CD4-positive, alpha-beta T cell treated with Interleukin-12 subunit alpha and Interleukin-12 subunit beta, for 1 hour (primary cell): ENCODE results near the gene EEF2K.
"Not testable (repeated sequence)": the region's sequence is repeated elsewhere in the genome, so short reads cannot be mapped to it uniquely, and the experiment has no call there.

Source experiments
- DNase-seq: peaks from one replicate; pipeline ENCODE4 v3.0.0-alpha.2; 2020

Gene EEF2K

DNA sequence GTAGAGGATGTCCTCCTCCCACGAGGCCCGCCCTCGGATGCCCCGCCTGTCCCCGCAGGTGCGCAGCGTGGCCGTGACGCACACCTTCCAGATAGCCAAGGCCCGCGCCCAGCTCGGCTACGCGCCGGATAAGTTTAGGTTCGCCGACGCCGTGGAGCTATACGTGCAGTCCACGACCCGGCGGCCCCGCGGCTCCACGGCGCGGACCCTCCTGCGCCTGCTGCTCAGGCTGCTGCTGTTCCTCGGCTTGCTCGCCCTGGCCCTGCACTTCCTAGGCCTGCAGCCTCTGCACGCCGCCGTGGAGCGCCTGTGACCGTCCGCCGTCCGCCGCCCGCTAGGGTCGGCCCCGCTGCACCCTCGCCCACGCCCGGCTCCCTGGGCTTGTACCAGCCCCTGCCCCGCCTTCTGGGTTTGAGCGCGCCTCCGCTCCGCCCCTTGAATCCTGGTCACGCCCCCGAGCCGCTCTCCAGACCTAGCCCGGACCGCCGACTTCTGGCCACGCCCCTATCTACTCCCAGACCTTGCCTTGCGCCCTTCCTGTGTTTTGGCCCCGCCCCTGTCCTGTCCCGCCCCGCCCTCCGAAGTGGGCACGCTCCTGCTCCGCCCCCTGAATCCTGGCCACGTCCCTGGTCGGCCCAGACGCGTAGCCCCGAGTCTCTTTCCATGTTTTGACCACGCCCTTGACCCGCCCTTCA is 15.8 kb upstream of the EEF2K start:
- peak; percentile 100 for DNase-seq

DNA sequence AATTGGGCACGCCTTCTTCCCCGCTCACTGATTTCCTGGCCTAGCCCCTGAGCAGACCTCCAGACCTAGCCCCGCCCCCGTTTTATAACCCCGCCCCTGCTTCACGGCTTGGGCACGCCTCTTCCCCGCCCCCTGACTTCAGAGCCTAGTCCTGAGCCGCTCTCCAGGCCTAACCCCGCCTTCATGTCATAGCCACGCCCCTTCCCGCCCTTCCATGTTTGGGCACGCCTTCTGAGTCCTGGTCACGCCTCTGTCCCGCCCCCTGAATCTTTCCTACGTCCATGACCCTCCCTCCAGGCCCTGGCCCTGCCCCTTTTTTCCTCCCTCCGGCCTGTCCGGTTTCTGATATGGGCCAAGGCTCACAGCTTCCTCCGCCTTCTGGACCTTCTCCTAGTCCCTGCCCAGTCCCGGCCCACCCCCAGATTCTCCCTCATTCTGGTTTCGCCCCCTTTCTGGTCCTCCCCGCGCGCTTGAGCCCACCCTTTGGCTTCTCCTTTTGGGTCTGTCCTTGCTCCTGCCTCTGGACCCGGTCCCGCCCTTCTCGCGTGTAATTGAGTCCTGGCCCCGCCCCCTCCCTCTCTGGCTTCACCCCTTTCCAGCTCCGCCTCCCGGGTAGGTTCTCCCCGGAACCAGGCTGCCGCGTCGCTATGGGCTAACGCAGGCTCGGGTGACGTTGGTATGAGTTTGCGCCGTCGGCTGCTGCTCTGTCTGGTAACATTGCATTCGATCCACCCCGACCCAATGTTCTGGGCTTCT is 15.1 kb upstream of the EEF2K start:
- DNase-seq = peak; percentile 99

DNA sequence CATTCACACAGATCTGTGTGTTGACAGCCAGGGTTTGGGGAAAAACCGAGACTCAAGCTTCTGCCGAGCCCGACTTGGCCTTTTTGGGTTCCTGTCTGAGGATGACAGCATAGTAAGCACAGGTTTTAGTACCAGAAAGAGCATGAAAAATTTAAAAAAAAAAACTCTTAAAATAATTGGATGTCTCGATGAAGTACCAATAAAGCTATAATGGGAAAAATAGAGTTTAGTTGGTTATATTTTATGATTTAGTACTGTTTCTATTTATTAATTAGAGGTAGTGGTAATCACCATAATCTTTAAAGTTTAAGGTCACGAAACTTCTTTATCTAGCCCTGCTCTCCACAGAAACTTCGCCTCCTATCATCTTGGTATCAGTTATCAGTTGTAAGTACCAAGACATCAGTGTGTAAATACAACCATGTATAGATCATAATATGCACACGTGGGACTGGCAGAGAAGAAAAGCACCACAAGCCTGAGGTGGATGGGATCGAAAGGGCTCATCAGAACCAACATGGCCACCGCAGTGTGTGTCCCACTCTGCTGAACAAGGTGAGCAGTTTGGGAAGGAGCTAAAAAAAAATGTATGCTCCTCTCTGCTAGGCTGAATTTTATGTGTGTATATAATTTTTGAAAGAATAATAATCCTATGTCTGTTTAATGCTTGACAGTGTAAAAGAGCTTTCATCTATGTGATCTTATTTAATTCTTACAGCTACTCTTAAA is 14.4 kb upstream of the EEF2K start:
- DNase-seq = peak; percentile 62

- DNase-seq = peak; percentile 93
These were observed 13.6 kb upstream of the EEF2K start for GRCh38 chr16:22192261-22193062.

GRCh38 chr16:22193063-22193411 is 13.0 kb upstream of the EEF2K start:
- no peak for DNase-seq

DNA sequence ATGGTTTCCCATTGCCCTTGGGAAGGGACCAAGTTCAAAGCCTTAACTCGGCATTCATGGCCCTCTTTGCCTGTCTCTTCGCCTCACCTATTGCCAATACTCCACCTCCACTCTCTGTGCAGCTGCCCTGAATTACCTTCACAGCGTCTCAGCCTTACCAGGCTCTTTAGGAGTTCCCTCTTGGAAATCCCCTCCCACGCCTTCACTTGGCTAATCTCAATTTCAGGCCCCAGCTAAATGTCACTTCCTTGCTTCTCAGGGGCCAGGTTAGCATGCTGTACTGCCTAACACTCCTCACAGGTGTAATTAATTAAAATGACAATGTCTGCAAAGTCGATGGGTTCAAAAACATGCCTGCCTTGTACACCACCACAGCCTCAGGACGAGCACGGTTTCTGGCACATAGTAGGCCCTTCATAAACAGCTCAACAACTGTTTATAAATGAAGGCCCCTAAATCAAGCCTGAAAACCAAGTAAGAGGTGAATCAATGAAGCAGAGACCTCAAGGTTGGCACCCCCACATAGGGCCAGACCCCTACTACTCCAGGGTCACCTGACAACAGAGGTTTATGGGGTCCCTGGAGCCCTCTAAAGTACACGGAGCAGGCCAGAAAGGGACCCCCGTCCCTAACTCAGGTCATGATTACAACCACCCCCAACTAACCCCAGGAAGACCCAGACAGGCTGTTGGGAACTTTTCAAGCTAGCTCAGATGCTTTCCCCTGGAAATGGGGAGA is 11.2 kb upstream of the EEF2K start:
- peak; percentile 66 for DNase-seq

GRCh38 chr16:22195445-22195694 is 10.7 kb upstream of the EEF2K start:
- no peak for DNase-seq

DNA sequence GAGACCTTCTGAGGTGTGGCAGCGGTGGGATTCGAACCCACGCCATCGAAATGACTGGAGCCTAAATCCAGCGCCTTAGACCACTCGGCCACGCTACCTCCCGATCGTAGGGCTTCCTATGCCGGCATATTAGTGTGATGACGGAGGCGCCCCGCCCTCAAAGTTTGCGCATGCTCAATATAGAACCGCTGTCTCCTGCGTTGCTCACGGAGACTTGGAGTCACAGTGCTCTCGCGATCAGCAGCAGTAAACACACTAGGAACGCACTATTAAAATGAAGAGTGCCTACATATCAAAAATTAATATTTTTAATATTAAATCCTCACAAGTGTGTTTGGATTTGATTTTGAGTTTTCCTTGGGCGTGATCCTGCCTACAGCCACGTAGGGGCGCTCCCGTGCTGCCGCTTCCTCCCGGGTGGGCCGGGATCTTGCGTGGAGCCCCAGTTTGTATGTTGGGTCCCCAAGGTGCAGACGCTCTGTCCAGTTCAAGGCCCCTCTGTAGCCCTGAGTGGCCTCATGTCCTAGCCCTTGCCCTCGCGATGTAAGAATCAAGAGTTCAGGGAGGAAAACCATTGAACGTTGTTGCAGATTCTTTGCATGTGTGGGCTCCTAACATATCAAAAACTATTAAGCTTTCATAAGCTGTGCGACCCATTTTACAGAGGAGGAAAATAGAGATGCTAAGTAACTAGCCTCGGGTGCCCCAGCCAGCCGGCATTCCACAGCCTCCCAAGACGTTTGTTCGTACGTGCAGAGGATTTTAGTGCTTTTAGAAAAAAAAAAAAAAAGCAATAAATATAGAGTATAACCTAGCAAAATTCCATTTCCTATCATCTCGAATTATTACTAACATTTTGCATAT is 10.2 kb upstream of the EEF2K start:
- DNase-seq = peak; percentile 93

- DNase-seq = not testable (repeated sequence)
These were observed 9.4 kb upstream of the EEF2K start for GRCh38 chr16:22196559-22197168.

DNA sequence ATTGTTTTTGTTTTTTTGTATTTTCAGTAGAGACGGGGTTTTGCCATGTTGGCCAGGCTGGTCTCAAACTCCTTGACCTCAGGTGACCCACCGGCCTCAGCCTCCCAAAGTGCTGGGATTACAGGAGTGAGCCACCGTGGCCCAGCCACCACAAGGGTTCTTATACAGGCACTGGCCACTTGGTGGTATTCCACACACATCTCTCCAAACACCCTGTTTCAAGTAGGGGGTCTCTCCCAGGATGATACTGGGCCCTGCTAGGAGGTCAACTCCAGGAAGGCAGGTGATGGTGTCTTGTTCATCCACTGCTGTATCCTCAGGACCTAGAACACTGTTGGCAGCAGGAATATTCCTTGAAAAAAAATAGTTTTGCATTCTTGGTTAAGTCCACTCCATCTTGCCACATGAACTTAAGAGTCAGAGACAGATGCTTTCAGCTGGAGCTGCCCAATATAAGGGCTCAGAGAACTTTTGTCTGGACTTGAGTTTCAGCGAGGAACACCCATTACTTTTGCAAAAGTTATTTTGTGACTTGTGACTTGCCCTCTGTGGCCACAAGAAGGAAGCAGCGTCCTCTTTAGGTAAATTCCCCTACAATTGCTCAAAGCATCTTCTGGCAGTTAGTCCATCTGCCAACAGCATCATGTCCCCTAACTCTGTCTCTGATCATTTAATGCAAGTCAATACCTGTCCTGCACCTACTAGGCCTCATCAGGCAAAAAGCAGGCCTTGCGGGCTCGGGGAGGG is 7.4 kb upstream of the EEF2K start:
- DNase-seq = no peak

DNA sequence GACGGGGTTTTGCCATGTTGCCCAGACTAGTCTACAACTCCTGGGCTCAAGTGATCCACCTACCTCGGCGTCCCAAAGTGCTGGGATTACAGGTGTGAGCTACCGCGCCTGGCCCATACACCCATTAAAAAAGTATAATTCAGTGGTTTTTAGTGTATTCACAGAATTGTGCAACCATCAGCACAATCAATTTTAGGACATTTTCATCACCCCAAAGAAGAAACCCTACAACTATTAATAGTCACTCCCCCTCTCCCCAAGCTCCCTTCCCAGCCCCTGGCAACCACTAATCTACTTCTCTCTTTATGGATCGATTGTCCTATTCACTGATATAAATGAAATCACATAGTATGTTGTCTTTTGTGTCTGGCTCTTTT is 3.8 kb upstream of the EEF2K start:
- no peak for DNase-seq

GRCh38 chr16:22203091-22203490 is 3.0 kb upstream of the EEF2K start:
- no peak for DNase-seq

DNA sequence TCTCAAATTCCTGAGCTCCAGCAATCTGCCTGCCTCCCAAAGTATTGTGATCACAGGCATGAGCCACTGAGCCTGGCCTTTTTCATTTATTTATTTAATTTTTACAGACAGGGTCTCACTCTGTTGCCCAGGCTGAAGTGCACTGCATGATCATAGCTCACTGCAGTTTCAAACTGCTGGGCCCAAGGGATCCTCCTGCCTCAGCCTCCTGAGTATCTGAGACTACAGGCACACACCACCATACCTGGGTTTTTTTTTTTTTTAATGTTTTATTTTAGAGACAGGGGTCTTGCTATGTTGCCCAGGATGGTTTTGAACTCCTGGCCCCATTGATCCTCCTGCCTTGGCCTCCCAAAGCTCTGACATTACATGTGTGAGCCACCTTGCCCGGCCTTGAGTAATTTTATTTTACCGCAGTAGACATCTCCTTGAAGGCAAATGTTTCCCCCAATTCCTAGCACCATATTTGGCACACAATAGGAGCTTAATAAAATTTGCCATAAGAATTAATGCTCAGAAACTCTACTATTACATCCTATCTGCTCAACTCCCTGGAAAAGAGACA is 1.9 kb upstream of the EEF2K start:
- DNase-seq = no peak

DNA sequence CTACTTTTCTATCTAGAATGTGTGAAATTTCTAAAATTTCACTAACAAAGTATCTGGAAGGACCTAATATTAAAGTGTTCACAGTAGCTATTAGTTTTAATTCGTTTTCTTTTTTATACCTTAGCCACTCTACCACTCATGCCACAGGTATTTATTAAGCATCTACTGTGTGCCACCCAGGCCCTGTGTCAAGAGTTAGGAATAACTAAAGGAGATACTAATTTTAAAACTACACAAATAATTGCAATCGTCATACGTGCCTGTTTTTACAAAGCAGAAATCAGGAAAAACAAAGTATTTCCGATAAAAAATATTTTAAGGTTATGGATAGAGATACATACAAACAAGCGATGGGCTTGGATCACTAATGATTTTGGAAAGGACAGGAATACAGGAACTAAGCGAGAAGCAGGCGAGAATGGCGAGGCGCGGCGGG is 483 bp upstream of the EEF2K start:
- no peak for DNase-seq

DNA sequence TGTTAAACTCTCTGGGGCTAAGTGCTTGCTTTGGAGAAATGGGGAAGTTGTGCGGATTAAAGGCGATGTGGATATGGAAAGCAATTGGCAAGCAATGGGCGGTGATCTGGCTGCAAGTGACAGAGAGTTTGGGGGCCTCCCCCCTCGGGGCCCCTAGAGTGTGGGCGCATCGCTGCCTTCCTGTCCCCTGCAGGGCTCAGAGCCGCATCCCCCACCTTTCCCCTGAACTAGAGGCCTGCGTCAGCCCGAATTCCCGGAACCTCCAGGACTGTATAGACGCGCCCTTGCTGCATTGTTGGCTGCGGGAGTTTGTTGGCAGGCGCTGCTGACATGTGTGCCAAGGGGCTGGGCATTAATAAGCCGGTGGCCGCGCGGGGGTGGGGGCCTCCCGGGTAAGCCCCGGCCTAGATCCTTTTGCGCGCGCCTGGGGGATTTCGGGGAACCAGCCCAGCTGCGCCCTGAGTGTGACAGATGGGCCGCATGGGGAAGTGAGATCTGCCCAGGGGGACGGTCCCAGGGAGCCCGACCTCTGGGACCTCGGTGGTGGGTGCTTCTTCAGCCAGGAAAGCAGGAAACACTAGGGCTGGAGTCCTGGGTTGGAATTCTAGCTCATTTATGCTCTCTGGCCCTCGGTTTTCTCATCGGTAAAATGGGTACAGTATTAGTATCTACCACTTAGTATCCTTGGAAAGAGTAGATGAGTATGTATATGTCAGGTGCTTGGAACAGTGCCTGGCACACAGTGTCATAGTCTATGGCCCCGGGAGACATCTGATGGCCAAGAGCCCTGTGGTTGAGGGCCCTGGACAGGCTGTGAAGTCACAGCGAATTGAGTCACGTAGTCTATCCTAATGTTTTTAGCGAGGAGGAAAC is 1.0 kb downstream of the EEF2K start:
- peak; percentile 53 for DNase-seq

GRCh38 chr16:22207715-22208360 is 1.8 kb downstream of the EEF2K start:
- DNase-seq = no peak

DNA sequence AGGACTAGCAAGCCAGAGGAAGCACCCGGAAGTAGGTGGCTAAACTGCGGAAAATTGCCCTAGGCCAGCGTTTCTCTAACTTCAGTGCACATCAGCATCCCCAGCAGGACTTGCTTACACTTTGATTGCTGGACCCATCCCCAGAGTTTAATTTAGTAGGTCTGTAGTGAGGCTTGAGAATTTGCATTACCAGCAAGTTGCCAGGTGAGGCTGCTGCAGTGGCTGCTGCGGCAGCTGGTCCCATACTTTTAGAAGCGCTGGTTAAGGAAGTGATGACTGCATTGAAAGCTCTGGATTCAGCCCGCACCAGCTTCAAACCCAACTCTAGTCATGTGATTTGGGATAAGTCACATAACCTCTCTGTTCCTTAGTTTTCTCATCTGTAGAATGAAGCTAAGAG is 4.2 kb downstream of the EEF2K start:
- no peak for DNase-seq

GRCh38 chr16:22210854-22211253 is 4.8 kb downstream of the EEF2K start:
- DNase-seq = no peak

DNA sequence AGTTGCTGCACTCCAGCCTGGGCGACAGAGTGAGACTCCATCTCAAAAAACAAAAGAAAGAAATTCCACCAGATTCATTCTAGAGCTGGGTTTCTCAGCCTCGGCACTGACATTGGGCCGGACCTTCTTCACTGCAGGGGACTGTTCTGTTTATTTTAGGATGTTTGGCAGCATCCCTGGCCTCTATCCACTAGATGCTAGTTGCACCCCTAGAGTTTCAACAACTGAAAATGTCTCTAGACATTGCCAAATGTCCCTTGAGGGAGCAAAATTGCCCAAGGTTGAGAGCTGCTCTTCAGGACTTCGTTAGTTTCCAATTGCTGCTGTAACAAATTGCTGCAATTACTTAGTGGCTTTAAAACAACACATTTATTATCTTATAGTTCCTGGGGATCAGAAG is 7.2 kb downstream of the EEF2K start:
- no peak for DNase-seq
